ENCODE data around the gene ZNF512B.
"Not testable (repeated sequence)": the region's sequence is repeated elsewhere in the genome, so short reads cannot be mapped to it uniquely, and the experiment has no call there.

ZNF512B gene

GRCh38 chr20:63920226-63920625 lies 49.5 kb downstream of the ZNF512B start:
- H3K4me3 ChIP-seq (ENCODE audit: low read depth in 1 of 2, low read length in 1 of 2) = no peak overlapping the region
- H3K9me3 ChIP-seq = no peaks in the 10 kb centered on the region
- H3K27ac ChIP-seq = no peak overlapping the region
- TF ChIP-seq CTCF (IDR thresholded peaks at IDR 0.05) = no peak
- H3K4me1 ChIP-seq (ENCODE audit: control insufficient read depth in 1 of 2, insufficient read depth in 1 of 2, low read depth in 1 of 2, low read length in 1 of 2) = no peaks in the 10 kb centered on the region
- peaks cover 71% of the 10 kb centered on the region for H3K36me3 ChIP-seq
- H3K27me3 ChIP-seq = no peaks in the 10 kb centered on the region

GRCh38 chr20:63919130-63919529 lies 50.6 kb downstream of the ZNF512B start:
- no peak overlapping the region for H3K27ac ChIP-seq
- no peak for TF ChIP-seq CTCF (IDR thresholded peaks at IDR 0.05)
- H3K4me1 ChIP-seq (ENCODE audit: control insufficient read depth in 1 of 2, insufficient read depth in 1 of 2, low read depth in 1 of 2, low read length in 1 of 2) = peaks cover under 1 to 3% of the 10 kb centered on the region in 2 experiments
- peaks cover 64% of the 10 kb centered on the region for H3K36me3 ChIP-seq
- no peaks in the 10 kb centered on the region for H3K9me3 ChIP-seq
- H3K4me3 ChIP-seq (ENCODE audit: low read depth in 1 of 2, low read length in 1 of 2) = no peak overlapping the region
- no peaks in the 10 kb centered on the region for H3K27me3 ChIP-seq

GRCh38 chr20:63917811-63918210 lies 51.9 kb downstream of the ZNF512B start:
- no peak for TF ChIP-seq CTCF (IDR thresholded peaks at IDR 0.05)
- Histone ChIP-seq H3K4me3 (ENCODE audit: low read depth in 1 of 2, low read length in 1 of 2) (no peak overlapping the region), H3K27me3 (no peaks in the 10 kb centered on the region), H3K27ac (peak overlapping the region; percentile 67), H3K4me1 (ENCODE audit: control insufficient read depth in 1 of 2, insufficient read depth in 1 of 2, low read depth in 1 of 2, low read length in 1 of 2) (peaks cover 14% of the 10 kb centered on the region in 2 experiments), H3K9me3 (no peaks in the 10 kb centered on the region), H3K36me3 (peaks cover 66% of the 10 kb centered on the region)

- not testable (repeated sequence) for H3K9me3 ChIP-seq; H3K27me3 ChIP-seq; H3K4me3 ChIP-seq (ENCODE audit: low read depth in 1 of 2, low read length in 1 of 2)
- peaks cover 53% of the 10 kb centered on the region for H3K36me3 ChIP-seq
- H3K27ac ChIP-seq = peak overlapping the region; percentile 67
- peaks cover 27 to 28% of the 10 kb centered on the region in 2 experiments for H3K4me1 ChIP-seq (ENCODE audit: control insufficient read depth in 1 of 2, insufficient read depth in 1 of 2, low read depth in 1 of 2, low read length in 1 of 2)
These were observed 53.3 kb downstream of the ZNF512B start for GRCh38 chr20:63916371-63916939.

GRCh38 chr20:63915471-63915870 lies 54.3 kb downstream of the ZNF512B start:
- no peak overlapping the region for H3K4me3 ChIP-seq (ENCODE audit: low read depth in 1 of 2, low read length in 1 of 2)
- TF ChIP-seq CTCF (IDR thresholded peaks at IDR 0.05) = no peak
- H3K27me3 ChIP-seq = no peaks in the 10 kb centered on the region
- no peaks in the 10 kb centered on the region for H3K9me3 ChIP-seq
- H3K4me1 ChIP-seq (ENCODE audit: control insufficient read depth in 1 of 2, insufficient read depth in 1 of 2, low read depth in 1 of 2, low read length in 1 of 2) = peaks cover 37% of the 10 kb centered on the region in 2 experiments
- H3K27ac ChIP-seq = peak overlapping the region; percentile 67
- peaks cover 44% of the 10 kb centered on the region for H3K36me3 ChIP-seq

GRCh38 chr20:63913768-63914167 lies 56.0 kb downstream of the ZNF512B start:
- H3K9me3 ChIP-seq = no peaks in the 10 kb centered on the region
- H3K36me3 ChIP-seq = peaks cover 27% of the 10 kb centered on the region
- no peak overlapping the region for H3K4me3 ChIP-seq (ENCODE audit: low read depth in 1 of 2, low read length in 1 of 2)
- H3K4me1 ChIP-seq (ENCODE audit: control insufficient read depth in 1 of 2, insufficient read depth in 1 of 2, low read depth in 1 of 2, low read length in 1 of 2) = peaks cover 51 to 52% of the 10 kb centered on the region in 2 experiments
- H3K27me3 ChIP-seq = no peaks in the 10 kb centered on the region
- peak overlapping the region; percentile 98 for H3K27ac ChIP-seq
- no peak for TF ChIP-seq CTCF (IDR thresholded peaks at IDR 0.05)
